Spinal cord (tissue), 10 donors: Measurements from ENCODE around the gene DOCK9. TPM values are rescaled to one million over a fixed set of nuclear protein-coding genes. Genes with fewer than 3 reads are reported as not detected.

ENCODE experiments used
- DNase-seq, 6 donors: peaks; one replicate each; pipeline versions ENCODE4 v3.0.0 to v3.0.0-alpha.2; 2013 to 2015; ENCODE audit warnings: low spot score in 6 of 6, low read depth in 4 of 6
- H3K27ac ChIP-seq: one replicate; pipeline ENCODE4 v1.5.1; 2013; ENCODE audit warnings: low read depth, low read length, control low read depth
- H3K27me3 ChIP-seq: one replicate; pipeline ENCODE4 v1.6.1; 2013; ENCODE audit warnings: low read length; ENCODE audit not compliant: control insufficient read depth, insufficient read depth
- H3K36me3 ChIP-seq: one replicate; pipeline ENCODE4 v1.6.1; 2013; ENCODE audit warnings: low read length; ENCODE audit not compliant: control insufficient read depth, insufficient read depth
- H3K4me1 ChIP-seq: one replicate; pipeline ENCODE4 v1.6.1; 2013; ENCODE audit warnings: low read length; ENCODE audit not compliant: control insufficient read depth, insufficient read depth
- H3K4me3 ChIP-seq: one replicate; pipeline ENCODE4 v1.5.1; 2013; ENCODE audit warnings: low read depth, low read length, control low read depth
- H3K9me3 ChIP-seq: one replicate; pipeline ENCODE4 v1.6.1; 2013; ENCODE audit warnings: low read length; ENCODE audit not compliant: control insufficient read depth, insufficient read depth
- WGBS: methylation state at CpG from one replicate; pipeline ENCODE4 v1.1.5; 2013; ENCODE audit warnings: missing lambda C conversion rate; ENCODE audit not compliant: insufficient coverage; 5-methylcytosine and 5-hydroxymethylcytosine counted together
- polyA plus RNA-seq, 2 donors: library from polyadenylated mRNA; unstranded; fragments of 120-200 nt; gene quantifications; one replicate each; pipeline ENCODE4 v1.2.1, GENCODE V29; 2013; ENCODE audit not compliant: insufficient read length in 2 of 2
- total RNA-seq, 2 donors: library from RNA; depleted of rRNA in 1 of 2; stranded (reverse); fragments of 120-200 nt in 1 of 2; fragments of >200 nt in 1 of 2; gene quantifications; one replicate each; pipeline versions ENCODE4 v1.2.3 to v1.2.4, GENCODE V29; 2013 to 2014
- donor health status: healthy.

Gene DOCK9
- total and polyA plus RNA-seq, 4 donors, result 74.4 to 117 (median 97.3) TPM

GRCh38 chr13:98988780-98989179, 10.9 kb upstream of the DOCK9 start:
- Histone ChIP-seq H3K4me3 (no peak overlapping the region), H3K9me3 (no peaks in the 10 kb centered on the region), H3K27me3 (no peaks in the 10 kb centered on the region), H3K27ac (no peak overlapping the region), H3K4me1 (no peaks in the 10 kb centered on the region), H3K36me3 (no peaks in the 10 kb centered on the region)
- WGBS, result 94% methylated on average over 4 of the region's 6 CpGs
- no peak for DNase-seq

- H3K36me3 ChIP-seq, result no peaks in the 10 kb centered on the region
- H3K27me3 ChIP-seq, result no peaks in the 10 kb centered on the region
- H3K27ac ChIP-seq, result no peak overlapping the region
- WGBS, result no CpG with 5 or more reads among the region's 5 CpGs
- DNase-seq, result no peak
- no peak overlapping the region for H3K4me3 ChIP-seq
- H3K4me1 ChIP-seq, result no peaks in the 10 kb centered on the region
- no peaks in the 10 kb centered on the region for H3K9me3 ChIP-seq
Observed at GRCh38 chr13:98988277-98988676, 10.4 kb upstream of the DOCK9 start.

GRCh38 chr13:98987275-98987674, 9.4 kb upstream of the DOCK9 start:
- no CpG with 5 or more reads among the region's 6 CpGs for WGBS
- Histone ChIP-seq H3K27me3 (no peaks in the 10 kb centered on the region), H3K4me1 (no peaks in the 10 kb centered on the region), H3K36me3 (no peaks in the 10 kb centered on the region), H3K9me3 (no peaks in the 10 kb centered on the region), H3K4me3 (no peak overlapping the region), H3K27ac (no peak overlapping the region)
- DNase-seq, result no peak

- 82% methylated on average over 6 of the region's 8 CpGs for WGBS
- H3K27me3 ChIP-seq, result no peaks in the 10 kb centered on the region
- H3K27ac ChIP-seq, result no peak overlapping the region
- no peaks in the 10 kb centered on the region for H3K4me1 ChIP-seq
- H3K4me3 ChIP-seq, result no peak overlapping the region
- no peak for DNase-seq
- H3K9me3 ChIP-seq, result no peaks in the 10 kb centered on the region
- H3K36me3 ChIP-seq, result no peaks in the 10 kb centered on the region
Observed at GRCh38 chr13:98986226-98986846, 8.5 kb upstream of the DOCK9 start.

DNA sequence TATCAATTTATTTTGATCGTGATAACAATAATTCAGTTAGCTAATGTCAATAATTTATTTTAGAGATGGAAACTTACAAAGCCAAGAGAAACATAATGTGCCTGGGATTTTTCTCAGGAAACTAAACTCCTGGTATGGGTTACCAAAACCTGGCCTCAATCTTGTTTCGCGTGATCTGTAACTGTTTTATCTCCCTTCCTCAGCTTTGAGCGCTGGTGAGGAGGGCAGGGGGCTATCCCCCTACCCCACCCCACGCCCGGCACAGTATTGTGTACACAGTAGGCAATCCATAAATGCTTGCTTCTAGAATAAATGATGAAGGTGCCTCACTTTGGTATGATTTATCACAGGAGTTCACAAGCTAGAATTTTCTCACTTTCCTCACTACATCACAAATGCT, 7.7 kb upstream of the DOCK9 start:
- Histone ChIP-seq H3K4me3 (no peak overlapping the region), H3K27ac (no peak overlapping the region), H3K4me1 (no peaks in the 10 kb centered on the region), H3K9me3 (no peaks in the 10 kb centered on the region), H3K36me3 (no peaks in the 10 kb centered on the region), H3K27me3 (no peaks in the 10 kb centered on the region)
- DNase-seq, result no peak
- WGBS, result no CpG with 5 or more reads among the region's 6 CpGs

- no peak for DNase-seq
- H3K4me3 ChIP-seq, result no peak overlapping the region
Observed at GRCh38 chr13:98984983-98985382, 7.1 kb upstream of the DOCK9 start.

GRCh38 chr13:98984118-98984517, 6.3 kb upstream of the DOCK9 start:
- H3K4me1 ChIP-seq, result no peaks in the 10 kb centered on the region

More at GRCh38 chr13:98984983-98985382, 7.1 kb upstream of the DOCK9 start:
- Histone ChIP-seq H3K36me3 (no peaks in the 10 kb centered on the region), H3K27me3 (no peaks in the 10 kb centered on the region), H3K27ac (no peak overlapping the region), H3K4me1 (no peaks in the 10 kb centered on the region), H3K9me3 (no peaks in the 10 kb centered on the region)
- WGBS, result 82% methylated on average over 3 of the region's 4 CpGs

GRCh38 chr13:98983182-98983581, 5.3 kb upstream of the DOCK9 start:
- Histone ChIP-seq H3K36me3 (no peaks in the 10 kb centered on the region), H3K27me3 (no peaks in the 10 kb centered on the region), H3K9me3 (no peaks in the 10 kb centered on the region), H3K27ac (no peak overlapping the region), H3K4me1 (no peaks in the 10 kb centered on the region), H3K4me3 (no peak overlapping the region)
- DNase-seq, result no peak
- WGBS, result 53% methylated on average over 4 of the region's 5 CpGs

More at GRCh38 chr13:98984118-98984517, 6.3 kb upstream of the DOCK9 start:
- Histone ChIP-seq H3K4me3 (no peak overlapping the region), H3K27ac (no peak overlapping the region), H3K9me3 (no peaks in the 10 kb centered on the region), H3K36me3 (no peaks in the 10 kb centered on the region), H3K27me3 (no peaks in the 10 kb centered on the region)
- no CpG with 5 or more reads among the region's 2 CpGs for WGBS
- no peak for DNase-seq

DNA sequence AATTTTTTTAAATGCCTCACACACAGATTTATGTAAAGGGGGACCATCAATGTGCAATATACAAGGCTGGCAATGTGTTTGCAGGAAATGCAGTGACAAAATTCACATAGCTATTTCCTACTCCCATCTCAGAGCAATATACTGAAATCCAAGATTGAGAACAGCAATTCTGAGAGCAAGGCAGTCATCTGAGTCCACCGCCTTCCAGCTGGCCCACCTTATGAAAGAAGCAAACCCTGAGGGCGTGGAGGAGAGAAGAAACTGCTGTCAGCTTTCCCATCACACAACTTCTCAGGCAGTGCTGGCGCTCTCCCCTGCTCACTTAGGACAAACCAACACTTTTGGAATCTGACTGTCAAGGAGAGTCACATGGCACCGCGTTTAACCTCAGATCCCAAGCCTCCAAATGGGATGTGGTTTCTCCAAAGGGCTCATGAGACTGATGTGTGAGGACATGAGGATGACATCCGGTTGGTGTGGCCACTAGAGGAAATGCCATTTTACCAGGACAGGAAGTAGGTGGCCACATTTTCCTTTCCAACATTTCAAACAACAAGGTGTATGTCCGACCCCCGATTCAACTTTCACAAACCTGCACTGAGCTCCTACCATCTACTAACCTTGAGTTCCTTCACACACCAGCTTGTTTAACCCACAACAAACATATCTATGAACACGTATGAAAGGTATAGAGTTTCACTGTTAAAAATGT, 3.7 kb upstream of the DOCK9 start:
- Histone ChIP-seq H3K9me3 (no peaks in the 10 kb centered on the region), H3K36me3 (no peaks in the 10 kb centered on the region), H3K27me3 (no peaks in the 10 kb centered on the region), H3K4me1 (peaks cover 5% of the 10 kb centered on the region), H3K27ac (no peak overlapping the region), H3K4me3 (no peak overlapping the region)
- no peak for DNase-seq
- WGBS, result 90% methylated on average over 4 of the region's 9 CpGs
